ENCODE results near the gene ACYP2.

DNA sequence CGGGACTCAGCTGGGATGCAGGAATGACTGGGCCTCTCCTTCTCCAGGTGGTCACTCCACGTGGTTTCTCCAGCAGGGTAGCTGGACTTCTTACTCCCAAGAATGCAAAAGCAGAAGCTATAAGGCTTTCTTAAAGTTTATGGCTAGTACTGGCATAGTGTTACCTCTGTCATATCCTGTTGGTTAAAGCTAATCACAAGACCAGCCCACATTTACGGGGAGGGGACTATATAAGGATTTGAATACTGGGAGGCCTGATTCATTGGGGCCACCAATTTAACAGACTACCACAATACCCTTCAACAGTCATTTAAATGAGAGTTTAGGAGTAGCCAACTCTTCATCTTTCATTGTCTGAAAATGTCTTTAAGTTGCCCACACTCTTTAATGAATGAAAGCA is 235.0 kb downstream of the ACYP2 start:
- TF ChIP-seq, protein P1, sequence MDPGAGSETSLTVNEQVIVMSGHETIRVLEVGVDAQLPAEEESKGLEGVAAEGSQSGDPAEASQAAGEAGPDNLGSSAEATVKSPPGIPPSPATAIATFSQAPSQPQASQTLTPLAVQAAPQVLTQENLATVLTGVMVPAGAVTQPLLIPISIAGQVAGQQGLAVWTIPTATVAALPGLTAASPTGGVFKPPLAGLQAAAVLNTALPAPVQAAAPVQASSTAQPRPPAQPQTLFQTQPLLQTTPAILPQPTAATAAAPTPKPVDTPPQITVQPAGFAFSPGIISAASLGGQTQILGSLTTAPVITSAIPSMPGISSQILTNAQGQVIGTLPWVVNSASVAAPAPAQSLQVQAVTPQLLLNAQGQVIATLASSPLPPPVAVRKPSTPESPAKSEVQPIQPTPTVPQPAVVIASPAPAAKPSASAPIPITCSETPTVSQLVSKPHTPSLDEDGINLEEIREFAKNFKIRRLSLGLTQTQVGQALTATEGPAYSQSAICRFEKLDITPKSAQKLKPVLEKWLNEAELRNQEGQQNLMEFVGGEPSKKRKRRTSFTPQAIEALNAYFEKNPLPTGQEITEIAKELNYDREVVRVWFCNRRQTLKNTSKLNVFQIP (CRISPR knock-in tag; IDR thresholded peaks at IDR 0.05; ENCODE audit: borderline replicate concordance, low read depth): no peak
- TF ChIP-seq, protein P2, sequence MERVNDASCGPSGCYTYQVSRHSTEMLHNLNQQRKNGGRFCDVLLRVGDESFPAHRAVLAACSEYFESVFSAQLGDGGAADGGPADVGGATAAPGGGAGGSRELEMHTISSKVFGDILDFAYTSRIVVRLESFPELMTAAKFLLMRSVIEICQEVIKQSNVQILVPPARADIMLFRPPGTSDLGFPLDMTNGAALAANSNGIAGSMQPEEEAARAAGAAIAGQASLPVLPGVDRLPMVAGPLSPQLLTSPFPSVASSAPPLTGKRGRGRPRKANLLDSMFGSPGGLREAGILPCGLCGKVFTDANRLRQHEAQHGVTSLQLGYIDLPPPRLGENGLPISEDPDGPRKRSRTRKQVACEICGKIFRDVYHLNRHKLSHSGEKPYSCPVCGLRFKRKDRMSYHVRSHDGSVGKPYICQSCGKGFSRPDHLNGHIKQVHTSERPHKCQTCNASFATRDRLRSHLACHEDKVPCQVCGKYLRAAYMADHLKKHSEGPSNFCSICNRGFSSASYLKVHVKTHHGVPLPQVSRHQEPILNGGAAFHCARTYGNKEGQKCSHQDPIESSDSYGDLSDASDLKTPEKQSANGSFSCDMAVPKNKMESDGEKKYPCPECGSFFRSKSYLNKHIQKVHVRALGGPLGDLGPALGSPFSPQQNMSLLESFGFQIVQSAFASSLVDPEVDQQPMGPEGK (CRISPR knock-in tag; IDR thresholded peaks at IDR 0.05; ENCODE audit: borderline replicate concordance): no peak
- TF ChIP-seq ZNF70 (CRISPR knock-in tag; IDR thresholded peaks at IDR 0.05): no peak
